HG03280 (cell line): ENCODE measurements around the gene PABPN1.
"Not testable (repeated sequence)": the region's sequence is repeated elsewhere in the genome, so short reads cannot be mapped to it uniquely, and the experiment has no call there.

Experiments used
- ATAC-seq: cut with Tn5 transposase; IDR thresholded peaks from one replicate; pipeline ENCODE4 v1.9.1; 2021; ENCODE audit warnings: mild to moderate bottlenecking, moderate library complexity; ENCODE audit not compliant: unreplicated experiment

PABPN1 gene, protein sequence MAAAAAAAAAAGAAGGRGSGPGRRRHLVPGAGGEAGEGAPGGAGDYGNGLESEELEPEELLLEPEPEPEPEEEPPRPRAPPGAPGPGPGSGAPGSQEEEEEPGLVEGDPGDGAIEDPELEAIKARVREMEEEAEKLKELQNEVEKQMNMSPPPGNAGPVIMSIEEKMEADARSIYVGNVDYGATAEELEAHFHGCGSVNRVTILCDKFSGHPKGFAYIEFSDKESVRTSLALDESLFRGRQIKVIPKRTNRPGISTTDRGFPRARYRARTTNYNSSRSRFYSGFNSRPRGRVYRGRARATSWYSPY

GRCh38 chr14:23320584-23321571 lies at the start of gene PABPN1:
PABPN1 (plus strand) TSS chr14:23321457; CDS start chr14:23321470, 13 bp downstream.
- peak; percentile 86 for ATAC-seq

DNA sequence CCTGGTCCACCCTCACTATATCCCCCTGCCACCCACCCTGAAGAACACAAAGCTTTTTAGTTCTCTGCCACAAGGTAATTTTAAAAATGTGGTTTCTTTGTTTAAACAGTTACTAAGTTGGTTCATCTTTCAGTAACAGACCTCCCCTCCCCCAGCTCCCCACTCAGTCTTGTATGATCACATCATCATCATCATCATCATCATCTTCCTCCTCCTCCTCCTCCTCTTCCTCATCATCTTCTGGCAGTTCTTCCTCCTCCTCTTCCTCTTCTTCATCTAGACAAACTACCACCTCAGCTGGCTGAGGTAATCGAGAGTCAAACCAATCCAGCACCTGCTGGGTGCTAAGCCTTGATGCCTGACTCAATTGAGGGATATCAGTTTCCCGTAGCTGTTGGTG lies 45.8 kb upstream of the PABPN1 start:
- no peak for ATAC-seq

DNA sequence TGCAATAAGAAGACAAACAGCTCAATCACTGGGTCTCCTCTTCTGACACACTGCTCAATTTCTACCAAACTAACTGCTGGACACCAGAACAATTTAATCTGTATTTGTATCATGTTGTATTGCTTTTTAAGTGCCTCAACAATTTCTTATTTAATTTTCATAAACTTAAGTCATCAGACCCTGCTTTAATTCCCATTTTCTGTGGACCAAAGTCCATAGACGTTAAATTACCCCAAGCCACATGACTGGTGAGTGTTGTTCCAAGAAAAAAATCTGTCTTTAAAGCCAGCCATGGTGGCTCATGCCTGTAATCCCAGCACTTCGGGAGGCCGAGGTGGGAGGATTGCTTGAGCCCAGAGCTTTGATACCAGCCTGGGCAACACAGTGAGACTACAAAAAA lies 44.1 kb upstream of the PABPN1 start:
- no peak for ATAC-seq

DNA sequence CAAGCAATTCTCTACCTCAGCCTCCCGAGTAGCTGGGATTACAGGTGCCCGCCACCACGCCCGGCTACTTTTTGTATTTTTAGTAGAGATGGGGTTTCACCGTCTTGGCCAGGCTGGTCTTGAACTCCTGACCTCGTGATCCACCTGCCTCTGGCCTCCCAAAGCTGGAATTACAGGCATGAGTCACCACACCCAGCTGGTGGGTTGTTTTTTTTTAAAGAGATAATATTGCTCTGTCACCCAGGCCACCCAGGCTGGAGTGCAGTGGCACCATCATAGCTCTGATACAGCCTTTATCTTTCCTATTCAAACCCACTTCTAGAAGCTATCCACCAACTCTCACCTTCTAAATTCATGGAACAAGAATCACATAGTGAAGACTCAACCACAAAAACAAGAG lies 43.3 kb upstream of the PABPN1 start:
- not testable (repeated sequence) for ATAC-seq

DNA sequence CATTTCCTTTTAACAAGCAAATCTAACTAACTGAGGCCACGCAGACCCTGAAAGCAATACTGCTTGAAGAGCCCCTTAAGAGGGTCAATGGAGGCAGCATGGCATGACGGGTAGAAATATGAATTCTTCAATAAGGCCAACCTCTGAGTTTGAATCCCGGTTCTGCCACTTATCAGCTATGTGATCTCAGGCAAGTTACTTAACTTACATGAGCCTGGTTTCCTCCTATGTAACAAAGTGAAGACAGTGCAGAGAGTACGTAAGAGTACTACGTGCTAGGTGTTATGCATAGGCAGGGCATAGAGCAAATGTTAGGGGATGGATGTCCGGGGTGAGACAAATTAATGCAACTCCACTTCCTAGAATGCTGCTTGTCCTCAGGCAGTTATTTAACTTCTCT lies 40.0 kb upstream of the PABPN1 start:
- no peak for ATAC-seq

GRCh38 chr14:23284654-23285529 lies 36.4 kb upstream of the PABPN1 start:
- no peak for ATAC-seq

DNA sequence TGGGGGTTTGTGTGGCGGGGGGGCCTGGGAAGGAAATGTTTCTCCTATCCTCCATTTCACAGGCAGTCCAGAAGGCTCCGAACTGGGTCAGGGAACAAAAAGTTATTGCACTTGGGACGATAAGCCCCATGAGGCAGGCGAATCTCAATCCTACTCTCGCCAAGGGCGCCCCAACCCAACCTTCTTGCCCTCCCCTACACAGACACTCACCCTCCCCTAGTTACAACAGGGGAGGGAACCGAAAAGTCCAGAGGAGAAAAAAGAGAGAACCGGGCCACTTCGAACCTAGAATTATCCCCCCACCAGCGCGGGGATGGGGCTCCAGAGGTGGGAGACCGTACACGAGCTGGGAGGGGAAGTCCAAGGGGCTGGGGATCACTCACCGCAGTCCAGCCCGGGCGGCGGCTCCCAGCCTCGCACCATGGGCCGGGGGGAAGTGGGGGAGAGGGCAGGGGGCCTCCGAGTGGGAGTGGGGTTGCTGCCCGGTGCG lies 35.7 kb upstream of the PABPN1 start:
- peak; percentile 18 for ATAC-seq

DNA sequence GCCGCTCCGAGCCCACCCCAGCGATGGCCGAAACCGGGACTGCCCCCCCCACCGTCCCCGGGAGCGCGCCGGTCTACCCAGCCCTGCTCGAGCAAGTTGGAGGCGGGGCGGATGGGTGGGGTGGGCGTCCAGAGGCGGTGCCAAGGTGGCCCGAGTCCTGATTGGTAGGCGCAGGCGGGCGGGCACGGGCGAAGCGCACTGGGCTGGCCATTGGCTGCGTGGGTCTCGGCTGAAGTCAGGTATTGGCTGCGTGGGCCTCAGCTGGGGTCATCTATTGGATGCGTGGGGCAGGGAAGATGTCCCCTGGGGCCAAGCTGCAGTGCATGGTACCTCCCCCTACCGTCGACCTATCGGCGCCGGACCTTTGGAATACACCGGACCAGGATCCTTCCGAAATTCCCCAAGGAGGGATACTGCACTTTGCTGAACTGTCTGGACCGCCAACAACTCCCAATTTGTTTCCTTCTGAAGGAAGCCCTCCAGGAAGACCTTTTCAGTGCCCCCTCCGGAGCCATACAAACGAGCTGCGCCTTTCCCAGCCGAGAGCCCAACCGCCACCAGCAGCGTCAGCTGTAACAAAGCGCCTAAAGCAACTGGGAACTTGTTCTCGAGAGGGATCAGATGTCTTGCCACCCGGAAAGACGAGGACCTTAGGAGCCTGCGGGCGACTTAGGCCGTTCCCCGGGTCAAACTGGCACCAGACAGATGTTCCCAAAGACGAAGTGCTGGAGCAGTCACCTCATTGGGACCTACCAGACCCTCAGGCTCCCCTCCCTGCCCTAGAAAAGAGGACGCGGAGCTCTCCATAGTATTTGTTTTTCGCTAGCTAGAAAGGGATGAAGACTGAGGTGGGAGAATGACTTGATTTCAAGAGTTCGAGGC lies 35.0 kb upstream of the PABPN1 start, which contains the start of gene HOMEZ:
Gene HOMEZ, minus strand, starts transcription at position 113 of the 882 bp plus-strand sequence. CDS start 180 bp downstream, outside the sequence.
- ATAC-seq, result peak; percentile 99

DNA sequence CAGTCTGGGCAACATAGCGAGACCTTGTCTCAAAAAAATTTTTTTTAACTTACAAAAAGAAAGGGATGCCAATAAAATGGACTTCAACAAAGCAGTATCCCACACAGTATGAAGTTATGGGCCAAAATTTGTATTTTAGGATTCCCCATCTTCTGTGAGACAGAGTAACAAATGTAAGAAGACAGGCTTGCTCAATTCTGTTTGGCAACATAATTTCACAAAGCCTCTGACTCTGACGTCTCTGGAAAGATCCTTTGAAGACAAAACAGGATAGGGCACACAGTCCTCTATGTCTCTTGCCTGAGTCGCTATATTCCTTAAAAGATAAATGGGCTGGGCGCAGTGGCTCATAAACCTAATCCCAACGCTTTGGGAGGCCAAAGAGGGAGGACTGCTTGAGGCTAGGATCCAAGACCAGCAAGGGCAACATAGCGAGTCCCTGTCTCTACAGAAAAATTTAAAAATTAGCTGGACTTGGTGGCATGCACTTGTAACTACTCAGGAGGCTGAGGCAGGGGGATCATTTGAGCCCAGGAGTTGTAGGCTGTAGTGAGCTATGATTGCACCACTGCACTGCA lies 34.3 kb upstream of the PABPN1 start:
- ATAC-seq, result no peak

- ATAC-seq, result no peak
Observed at GRCh38 chr14:23294734-23295561, 26.3 kb upstream of the PABPN1 start.

GRCh38 chr14:23296012-23296777 lies 25.1 kb upstream of the PABPN1 start:
- no peak for ATAC-seq

- ATAC-seq, result no peak
Observed at GRCh38 chr14:23297096-23297495, 24.2 kb upstream of the PABPN1 start.

DNA sequence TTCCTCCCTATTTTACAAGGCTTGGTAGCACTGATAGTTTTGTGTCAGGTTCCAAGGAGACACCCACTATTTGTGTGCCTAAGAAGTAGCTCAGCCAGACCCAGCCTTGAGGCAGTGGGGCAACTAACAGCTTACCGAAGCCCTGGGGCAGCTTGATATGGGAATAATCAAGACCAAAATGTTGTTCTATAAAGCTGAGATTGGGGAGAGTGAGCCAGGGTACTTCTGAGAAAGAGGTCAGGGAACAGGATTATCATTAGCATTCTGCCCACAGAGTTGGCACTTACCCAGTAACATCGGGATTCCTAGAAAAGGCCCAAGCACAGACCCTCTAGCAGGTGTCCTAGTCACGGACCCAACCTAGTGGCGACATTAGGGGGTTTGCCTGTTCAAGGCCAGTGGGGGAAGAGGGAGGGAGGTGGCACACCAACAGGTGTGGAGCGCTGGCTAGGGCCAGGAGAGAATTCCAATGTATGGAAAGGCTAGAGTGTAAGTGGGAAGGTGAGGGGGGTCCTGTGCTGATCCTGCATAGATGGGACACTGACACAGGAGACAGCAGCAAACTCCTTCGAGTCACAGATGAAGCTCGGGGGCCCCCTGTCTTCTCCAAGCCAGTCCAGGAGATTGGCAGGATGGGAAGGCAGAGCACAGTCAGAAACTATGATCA lies 23.5 kb upstream of the PABPN1 start:
- no peak for ATAC-seq

DNA sequence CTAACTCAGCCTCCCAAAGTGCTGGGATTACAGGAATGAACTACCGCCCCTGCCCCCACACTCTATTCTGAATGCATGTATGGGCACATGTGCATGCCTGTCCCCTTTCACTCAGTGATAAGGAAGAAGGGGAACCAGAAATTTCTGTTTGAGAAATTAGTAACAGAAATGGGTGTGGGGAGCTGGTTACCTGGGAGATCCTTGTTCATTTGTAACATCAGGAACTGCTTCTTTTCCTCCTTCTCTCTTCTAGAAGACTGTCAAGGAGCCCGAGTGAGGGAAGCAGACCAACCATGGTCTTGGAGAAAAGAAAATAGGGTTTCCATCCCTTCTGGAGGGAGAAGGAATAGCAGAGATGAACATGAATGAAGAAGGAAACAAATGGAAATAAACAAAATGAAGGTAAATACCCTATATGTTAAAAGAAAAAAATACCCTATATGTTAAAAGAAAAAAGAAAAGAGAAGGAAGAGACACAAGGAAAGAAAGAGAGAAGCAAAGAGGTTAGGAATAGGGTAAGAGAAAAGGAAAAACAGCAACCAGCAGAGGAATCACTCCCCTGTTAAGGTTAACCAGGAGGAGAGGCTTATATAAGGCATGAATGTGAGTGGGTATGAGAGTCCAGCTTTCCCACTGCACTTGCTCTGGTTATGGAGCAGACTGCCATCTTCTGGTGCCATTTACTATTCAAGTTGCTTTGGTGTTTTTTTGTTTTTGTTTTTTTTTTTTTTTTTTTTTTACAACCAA lies 21.9 kb upstream of the PABPN1 start:
- ATAC-seq, result no peak

DNA sequence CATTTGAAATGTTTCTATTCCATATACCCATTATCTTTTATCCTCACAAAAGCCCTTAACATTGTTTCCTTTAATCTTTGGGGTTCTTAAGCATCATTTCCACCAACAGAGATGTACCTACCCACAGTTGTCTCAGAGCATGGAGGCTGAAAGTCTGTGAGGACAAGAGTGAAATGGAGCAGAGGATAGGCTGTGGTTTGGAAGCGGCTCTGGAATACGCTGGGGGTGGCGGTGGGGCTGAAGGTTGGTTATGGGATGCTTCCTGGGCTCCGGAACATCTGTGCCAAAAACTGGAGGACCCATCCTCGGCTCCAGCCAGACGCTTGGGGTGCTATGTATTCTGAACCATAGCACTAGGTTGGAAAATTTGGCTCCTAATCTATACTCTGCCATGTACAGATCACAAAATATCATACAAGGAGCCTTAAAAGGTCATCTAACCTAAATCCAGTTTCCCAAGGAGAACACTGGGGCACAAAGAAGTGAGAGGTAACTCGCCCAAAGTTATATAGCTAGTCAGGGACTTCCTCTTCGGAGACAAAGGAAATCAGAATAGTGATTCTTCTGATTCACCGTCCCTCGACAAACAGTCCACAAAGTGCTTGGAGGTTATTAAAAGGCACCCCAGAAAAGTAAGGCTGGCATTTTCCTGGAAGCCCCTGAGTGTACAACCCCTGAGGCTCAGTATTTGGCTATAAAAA lies 21.1 kb upstream of the PABPN1 start:
- ATAC-seq, result no peak

DNA sequence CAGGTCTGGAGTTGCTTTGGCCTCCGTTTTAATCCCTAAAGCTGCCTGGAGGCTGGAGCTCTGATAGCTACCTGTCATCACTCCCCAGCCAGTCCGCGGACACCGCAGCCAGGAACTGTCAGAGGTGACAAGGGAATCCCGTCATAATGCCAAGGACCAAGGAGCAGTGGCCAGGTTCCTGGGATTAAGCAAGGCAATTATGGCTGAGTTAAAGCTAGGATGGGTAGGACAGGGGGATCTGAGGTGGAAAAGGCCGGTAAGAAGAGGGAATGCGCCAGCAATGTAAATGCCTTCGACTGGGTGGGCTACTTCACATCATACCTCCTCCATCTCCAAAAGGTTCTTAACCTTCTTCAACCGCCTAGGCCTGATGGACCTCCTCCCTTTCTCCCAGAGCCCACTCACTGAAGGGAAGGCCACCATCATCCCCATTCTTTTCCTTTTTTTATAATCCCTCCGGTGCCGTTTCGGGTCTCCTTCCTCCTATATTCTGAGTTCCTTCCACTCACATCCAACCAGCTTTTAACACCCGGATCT lies 20.5 kb upstream of the PABPN1 start:
- ATAC-seq, result no peak
